Measurements from ENCODE around the gene PAX3.

PAX3 gene

DNA sequence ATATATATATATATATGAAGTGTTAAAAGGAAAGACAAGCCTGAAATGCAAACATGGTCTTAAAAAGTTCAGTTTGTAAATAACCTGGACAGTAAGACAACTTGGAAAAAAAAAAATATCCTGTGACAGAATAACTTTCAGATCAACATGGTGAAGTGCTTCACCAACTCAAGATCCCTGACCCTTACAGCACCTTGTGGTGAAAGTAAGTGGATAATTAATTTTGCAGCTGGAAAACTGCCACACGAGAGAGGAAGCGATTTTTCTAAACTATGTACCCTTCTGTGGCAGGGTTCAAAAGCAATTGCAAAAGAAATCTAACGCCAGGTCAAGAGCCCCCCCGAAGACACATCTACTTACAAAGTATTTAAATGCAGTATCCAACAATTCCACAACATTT, 95.8 kb downstream of the PAX3 start:
- H3K9me3 ChIP-seq (replicated peaks; ENCODE audit: insufficient read depth, low read length), result no peaks in the 10 kb centered on the region
- no peaks in the 10 kb centered on the region for H3K4me1 ChIP-seq (ENCODE audit: low read length)
- H3K36me3 ChIP-seq (replicated peaks; ENCODE audit: insufficient read depth, low read length), result no peaks in the 10 kb centered on the region
- no peaks in the 10 kb centered on the region for H3K79me2 ChIP-seq (ENCODE audit: low read length)
- no peaks in the 10 kb centered on the region for H3K9me2 ChIP-seq (replicated peaks; ENCODE audit: insufficient read depth, low read length)
- no peaks in the 10 kb centered on the region for H3F3A ChIP-seq (ENCODE audit: insufficient read depth, low read length)
- H3K9ac ChIP-seq (ENCODE audit: low read length), result no peak overlapping the region
- H3K27ac ChIP-seq (ENCODE audit: low read length), result no peak overlapping the region
- H3K4me2 ChIP-seq (ENCODE audit: low read depth, low read length), result no peak overlapping the region
- no peak for DNase-seq
- no peak overlapping the region for H3K4me3 ChIP-seq (ENCODE audit: low read length)
- H3K27me3 ChIP-seq (replicated peaks; ENCODE audit: insufficient read depth, low read length), result no peaks in the 10 kb centered on the region
- no peaks in the 10 kb centered on the region for H4K20me1 ChIP-seq (ENCODE audit: insufficient read depth, low read length)
- TF ChIP-seq EZH2phosphoT487 (IDR thresholded peaks at IDR 0.05; ENCODE audit: low read length) (no peak), EZH2 (optimal IDR thresholded peaks at IDR 0.05; ENCODE audit: low read depth, low read length) (no peak), CTCF (IDR thresholded peaks at IDR 0.05; ENCODE audit: low read length) (no peak)
- H2AFZ ChIP-seq (ENCODE audit: low read length), result no peak overlapping the region

- no peak overlapping the region for H3K9ac ChIP-seq (ENCODE audit: low read length)
- H3K9me3 ChIP-seq (replicated peaks; ENCODE audit: insufficient read depth, low read length), result no peaks in the 10 kb centered on the region; the same call in 1 of the 2 replicates
- TF ChIP-seq EZH2phosphoT487 (IDR thresholded peaks at IDR 0.05; ENCODE audit: low read length) (no peak), CTCF (IDR thresholded peaks at IDR 0.05; ENCODE audit: low read length) (no peak), EZH2 (optimal IDR thresholded peaks at IDR 0.05; ENCODE audit: low read depth, low read length) (no peak)
- H2AFZ ChIP-seq (ENCODE audit: low read length), result no peak overlapping the region
- H3K27me3 ChIP-seq (replicated peaks; ENCODE audit: insufficient read depth, low read length), result no peaks in the 10 kb centered on the region
- DNase-seq, result no peak
- no peak overlapping the region for H3K27ac ChIP-seq (ENCODE audit: low read length)
- H3K4me2 ChIP-seq (ENCODE audit: low read depth, low read length), result no peak overlapping the region
- H3K4me1 ChIP-seq (ENCODE audit: low read length), result no peaks in the 10 kb centered on the region
- no peaks in the 10 kb centered on the region for H3K79me2 ChIP-seq (ENCODE audit: low read length)
- no peaks in the 10 kb centered on the region for H3K9me2 ChIP-seq (replicated peaks; ENCODE audit: insufficient read depth, low read length)
- no peaks in the 10 kb centered on the region for H4K20me1 ChIP-seq (ENCODE audit: insufficient read depth, low read length)
- no peak overlapping the region for H3K4me3 ChIP-seq (ENCODE audit: low read length)
- no peaks in the 10 kb centered on the region for H3K36me3 ChIP-seq (replicated peaks; ENCODE audit: insufficient read depth, low read length)
- H3F3A ChIP-seq (ENCODE audit: insufficient read depth, low read length), result no peaks in the 10 kb centered on the region
Observed at GRCh38 chr2:222196159-222196558, 102.6 kb downstream of the PAX3 start.

DNA sequence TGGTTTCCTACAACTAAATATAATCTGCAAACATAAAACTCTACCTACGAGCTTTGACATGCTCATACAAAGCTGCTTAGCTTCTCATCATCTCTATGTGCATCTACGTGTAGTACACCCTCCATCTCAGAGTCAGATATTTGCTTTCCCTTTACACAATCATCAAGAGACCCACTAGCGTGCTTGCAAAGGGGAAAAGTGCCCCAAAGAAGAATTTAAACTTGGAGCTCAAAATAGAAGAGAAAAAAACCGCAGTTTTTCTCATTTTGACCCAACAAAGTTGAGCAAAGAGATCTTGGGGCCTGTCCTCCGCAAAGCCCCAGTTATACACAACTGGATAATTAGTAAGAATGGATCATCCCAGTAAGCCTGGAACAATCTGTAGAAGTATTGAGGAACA, 104.1 kb downstream of the PAX3 start:
- Histone ChIP-seq H3K9ac (ENCODE audit: low read length) (no peak overlapping the region), H4K20me1 (ENCODE audit: insufficient read depth, low read length) (no peaks in the 10 kb centered on the region), H3F3A (ENCODE audit: insufficient read depth, low read length) (no peaks in the 10 kb centered on the region), H2AFZ (ENCODE audit: low read length) (no peak overlapping the region), H3K27ac (ENCODE audit: low read length) (no peak overlapping the region), H3K9me3 (replicated peaks; ENCODE audit: insufficient read depth, low read length) (no peaks in the 10 kb centered on the region; the same call in 1 of the 2 replicates), H3K36me3 (replicated peaks; ENCODE audit: insufficient read depth, low read length) (no peaks in the 10 kb centered on the region), H3K4me3 (ENCODE audit: low read length) (no peak overlapping the region), H3K27me3 (replicated peaks; ENCODE audit: insufficient read depth, low read length) (no peaks in the 10 kb centered on the region), H3K4me2 (ENCODE audit: low read depth, low read length) (no peak overlapping the region), H3K4me1 (ENCODE audit: low read length) (no peaks in the 10 kb centered on the region), H3K79me2 (ENCODE audit: low read length) (no peaks in the 10 kb centered on the region), H3K9me2 (replicated peaks; ENCODE audit: insufficient read depth, low read length) (no peaks in the 10 kb centered on the region)
- TF ChIP-seq EZH2 (optimal IDR thresholded peaks at IDR 0.05; ENCODE audit: low read depth, low read length), result no peak
- TF ChIP-seq CTCF (IDR thresholded peaks at IDR 0.05; ENCODE audit: low read length), result no peak
- no peak for TF ChIP-seq EZH2phosphoT487 (IDR thresholded peaks at IDR 0.05; ENCODE audit: low read length)
- no peak for DNase-seq

Data from MM.1S (cell line).